Heart right ventricle (tissue), 16 donors: Measurements from ENCODE around the gene CPT1A. TPM values are rescaled to one million over a fixed set of nuclear protein-coding genes. Genes with fewer than 3 reads are reported as not detected.
A peak's percentile ranks its signal among the peaks of the same experiment; 100 is the strongest.

Experiments
- ATAC-seq, 8 donors: fragments of 200-7000 bp; cut with Tn5 transposase; one replicate each; pipeline ENCODE4 v1.9.1; 2020; ENCODE audit warnings: mild to moderate bottlenecking in 8 of 8, moderate library complexity in 8 of 8, moderate number of reproducible peaks in 1 of 8
- DNase-seq, 2 donors: peaks; one replicate each; pipeline ENCODE4 v3.0.0-alpha.2; 2020
- H3K27ac ChIP-seq, 10 donors: fragments of 200-600 bp; sonication (generic) in 2 of 10; one replicate each; pipeline versions ENCODE4 v1.5.0 to v1.8.0; 2020 to 2022; ENCODE audit warnings: mild to moderate bottlenecking in 3 of 10
- H3K27me3 ChIP-seq, 7 donors: fragments of 200-600 bp; one replicate each; pipeline ENCODE4 v1.8.0; 2021 to 2022; ENCODE audit warnings: mild to moderate bottlenecking in 2 of 7
- H3K36me3 ChIP-seq, 9 donors: fragments of 200-600 bp; sonication (generic) in 1 of 9; one replicate each; pipeline versions ENCODE4 v1.5.0 to v1.8.0; 2020 to 2022; ENCODE audit warnings: mild to moderate bottlenecking in 2 of 9
- H3K4me1 ChIP-seq, 9 donors: fragments of 200-600 bp; sonication (generic) in 1 of 9; one replicate each; pipeline versions ENCODE4 v1.5.0 to v1.8.0; 2020 to 2022; ENCODE audit warnings: mild to moderate bottlenecking in 4 of 9
- H3K4me3 ChIP-seq, 10 donors: fragments of 200-600 bp; sonication (generic) in 2 of 10; one replicate each; pipeline versions ENCODE4 v1.5.0 to v1.8.0; 2020 to 2022; ENCODE audit warnings: mild to moderate bottlenecking in 7 of 10, moderate library complexity in 2 of 10
- H3K9me3 ChIP-seq, 11 donors: fragments of 200-600 bp in 10 of 11; sonication (generic) in 2 of 11; one replicate each; pipeline versions ENCODE4 v1.5.0 to v1.8.0; 2013 to 2022; ENCODE audit warnings: mild to moderate bottlenecking in 2 of 11, control low read depth in 1 of 11, moderate library complexity in 1 of 11
- CTCF ChIP-seq, 9 donors: fragments of 200-600 bp; sonication (generic) in 2 of 9; IDR thresholded peaks; one replicate each; pipeline versions ENCODE4 v1.5.0 to v1.8.0; 2021 to 2022; ENCODE audit warnings: antibody characterized with exemption in 9 of 9, mild to moderate bottlenecking in 5 of 9, moderate library complexity in 1 of 9
- WGBS, 2 donors: extraction: QIAGEN DNeasy Blood & Tissue Kit; methylation state at CpG; one replicate each; pipeline ENCODE4 v1.1.7; 2013; ENCODE audit warnings: inconsistent platforms in 1 of 2; 5-methylcytosine and 5-hydroxymethylcytosine counted together
- intact Hi-C, 10 donors: fragments of 100-400 bp; cut with DNase I; formaldehyde crosslinking; loops; one replicate each; pipeline versions ENCODE4 v1.11.1 to v1.14.2; 2022
- polyA plus RNA-seq, 2 donors: library from polyadenylated mRNA; stranded (reverse); fragments of 200-250 nt; gene quantifications; one replicate each; pipeline ENCODE4 v1.2.3, GENCODE V29; 2013
- total RNA-seq, 10 donors: library from RNA; stranded (reverse); fragmentation: NEBNext Ultra II Directional in 3 of 10; extraction: Animal tissue kit (Norgen Biotek cat#: 25700) in 3 of 10; gene quantifications; one replicate each; pipeline versions ENCODE4 v1.2.1 to v1.2.4, GENCODE V29; 2021 to 2023
- donor health status: Arrhythmogenic right ventricular cardiomyopathy.
- donor health status: ischemic (EF 13 %, LVEDD 7.1; RV severe dilation, severe dysfunction).
- donor health status: healthy with polysubstance abuse.
- donor health status: DM: no; HTN: yes; CAD: no.
- donor health status: DM: no; HTN: no; CAD: no.
- donor health status: ischemic (EF 25% LVEDD 6.9; RV normal size, moderate dysfunction).
- donor health status: ischemic (EF 25% LVEDD 5.7; RV mildly dilated, moderate dysfunction).
- donor health status: healthy.
- donor health status: DM: yes; HTN: yes; CAD: no.
- donor health status: Ischemic cardiomyopathy.
- donor health status: ischemic (EF 35%, LVEDD 5.7; RV mildly dilated, moderate dysfunction).
- donor health status: nonischemic (EF 11% LVEDD 7.7; RV severe dilation, severe dysfunction).
- donor health status: DM: yes; HTN: yes; CAD: no.
- donor health status: PGD.
- donor health status: ischemic (EF 29% LVEDD 5.4; RV normal size, mild dysfunction).
- donor health status: nonischemic (EF 23%, LVEDD 6.1; RV moderate dilation, normal function).

The CPT1A gene
- total and polyA plus RNA-seq, 12 donors, result 18.8 to 84.4 (median 44.2) TPM

GRCh38 chr11:68839054-68839865 is 2.5 kb downstream of the CPT1A start:
- Histone ChIP-seq H3K9me3 (no peaks in the 10 kb centered on the region), H3K27me3 (no peaks in the 10 kb centered on the region), H3K4me3 (peak overlapping the region in 9 of 10 donors; percentile 74 to 98 (median 91)), H3K4me1 (peaks cover 21 to 84% (median 74%) of the 10 kb centered on the region in 9 donors), H3K27ac (peak overlapping the region; percentile 85 to 99 (median 90)), H3K36me3 (peaks cover 0 to 13% (median 0%) of the 10 kb centered on the region in 9 donors)
- DNase-seq (peak; percentile 93 to 97), ATAC-seq (peak; percentile 77 to 92 (median 88))
- WGBS, 2 donors, result 0% methylated on average over 61 of the region's 61 CpGs
- no peak for TF ChIP-seq CTCF (IDR thresholded peaks at IDR 0.05)
- intact Hi-C loops, result loop anchor here in 2 of 10 donors (1.0 to 5.0 kb wide), 4 partner anchors 29 to 377 kb away; partner anchors contain the start of gene PPP6R3 (in 1 of the 2)

GRCh38 chr11:68838572-68838964 is 3.1 kb downstream of the CPT1A start:
- H3K27me3 ChIP-seq, result no peaks in the 10 kb centered on the region
- H3K4me1 ChIP-seq, result peaks cover 21 to 78% (median 68%) of the 10 kb centered on the region in 9 donors
- no peak for ATAC-seq
- WGBS, 2 donors, result 12 to 31% methylated on average over 8 of the region's 8 CpGs
- peak overlapping the region; percentile 85 to 99 (median 90) for H3K27ac ChIP-seq
- DNase-seq, result no peak
- peak overlapping the region in 9 of 10 donors; percentile 74 to 98 (median 91) for H3K4me3 ChIP-seq
- intact Hi-C loops, result loop anchor here in 1 of 10 donors (1.0 to 5.0 kb wide), 4 partner anchors 27 to 376 kb away; partner anchors contain the start of gene PPP6R3
- no peaks in the 10 kb centered on the region for H3K9me3 ChIP-seq
- H3K36me3 ChIP-seq, result peaks cover 0 to 13% (median 0%) of the 10 kb centered on the region in 9 donors
- no peak for TF ChIP-seq CTCF (IDR thresholded peaks at IDR 0.05)

- intact Hi-C loops, result loop anchor here in 1 of 10 donors (1.0 to 5.0 kb wide), 4 partner anchors 27 to 376 kb away; partner anchors contain the start of gene PPP6R3
- 81 to 85% methylated on average over 17 of the region's 17 CpGs for WGBS, 2 donors
These were observed 3.8 kb downstream of the CPT1A start for GRCh38 chr11:68837583-68838571.

More at GRCh38 chr11:68837583-68838571, 3.8 kb downstream of the CPT1A start:
- Histone ChIP-seq H3K36me3 (peaks cover 0 to 13% (median 0%) of the 10 kb centered on the region in 9 donors), H3K27ac (peak overlapping the region; percentile 85 to 99 (median 90)), H3K4me1 (peaks cover 23 to 80% (median 68%) of the 10 kb centered on the region in 9 donors), H3K9me3 (no peaks in the 10 kb centered on the region), H3K27me3 (no peaks in the 10 kb centered on the region), H3K4me3 (peak overlapping the region in 8 of 10 donors; percentile 74 to 98 (median 91))
- TF ChIP-seq CTCF (IDR thresholded peaks at IDR 0.05), result no peak
- no peak for DNase-seq
- ATAC-seq, result no peak
